NB4 (cell line): ENCODE data around the gene ATXN7.

Experiments
- DNase-seq: peaks from one replicate; pipeline ENCODE4 v3.0.0; 2010; ENCODE audit warnings: low read depth
- H3K4me3 ChIP-seq: one replicate; pipeline ENCODE4 v1.5.1; 2011; ENCODE audit warnings: mild to moderate bottlenecking, low read depth, low read length, moderate library complexity
- MYC ChIP-seq: IDR thresholded peaks from 2 replicates; pipeline ENCODE4 v1.6.1; 2011; ENCODE audit warnings: low read depth, low read length
- POLR2A ChIP-seq: IDR thresholded peaks from 2 replicates; pipeline ENCODE4 v1.6.1; 2011; ENCODE audit warnings: mild to moderate bottlenecking; ENCODE audit not compliant: insufficient read length; ENCODE audit errors: extremely low read depth
- TF ChIP-seq, protein P1 (sequence below): IDR thresholded peaks from 2 replicates; pipeline ENCODE4 v1.6.1; 2011; ENCODE audit warnings: low read depth, low read length
- TF ChIP-seq, protein P2 (sequence below): IDR thresholded peaks from one replicate; pipeline ENCODE4 v1.5.1; 2012; ENCODE audit warnings: low read depth, low read length

Gene ATXN7

DNA sequence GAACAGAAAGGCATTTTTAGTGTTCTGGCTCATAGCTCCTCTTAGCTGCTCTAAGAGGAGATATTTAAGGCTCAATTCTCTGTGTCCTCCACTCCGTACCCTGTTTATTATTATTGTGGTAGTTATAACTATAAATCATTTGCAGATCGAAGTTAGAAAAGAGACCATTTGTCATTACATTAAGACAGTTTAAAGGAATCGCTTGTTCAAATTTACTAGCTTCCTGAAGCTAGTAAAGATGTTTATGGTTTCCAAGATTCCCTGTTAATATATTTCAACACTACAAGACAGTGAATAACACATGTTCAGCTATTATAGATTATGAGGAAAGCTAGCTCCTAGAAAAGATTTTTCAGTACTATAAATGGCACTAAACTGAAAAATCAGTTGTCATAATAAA is 12.6 kb downstream of the ATXN7 start:
- H3K4me3 ChIP-seq: no peak overlapping the region
- TF ChIP-seq, protein P1, sequence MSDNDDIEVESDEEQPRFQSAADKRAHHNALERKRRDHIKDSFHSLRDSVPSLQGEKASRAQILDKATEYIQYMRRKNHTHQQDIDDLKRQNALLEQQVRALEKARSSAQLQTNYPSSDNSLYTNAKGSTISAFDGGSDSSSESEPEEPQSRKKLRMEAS: no peak
- TF ChIP-seq, protein P2, sequence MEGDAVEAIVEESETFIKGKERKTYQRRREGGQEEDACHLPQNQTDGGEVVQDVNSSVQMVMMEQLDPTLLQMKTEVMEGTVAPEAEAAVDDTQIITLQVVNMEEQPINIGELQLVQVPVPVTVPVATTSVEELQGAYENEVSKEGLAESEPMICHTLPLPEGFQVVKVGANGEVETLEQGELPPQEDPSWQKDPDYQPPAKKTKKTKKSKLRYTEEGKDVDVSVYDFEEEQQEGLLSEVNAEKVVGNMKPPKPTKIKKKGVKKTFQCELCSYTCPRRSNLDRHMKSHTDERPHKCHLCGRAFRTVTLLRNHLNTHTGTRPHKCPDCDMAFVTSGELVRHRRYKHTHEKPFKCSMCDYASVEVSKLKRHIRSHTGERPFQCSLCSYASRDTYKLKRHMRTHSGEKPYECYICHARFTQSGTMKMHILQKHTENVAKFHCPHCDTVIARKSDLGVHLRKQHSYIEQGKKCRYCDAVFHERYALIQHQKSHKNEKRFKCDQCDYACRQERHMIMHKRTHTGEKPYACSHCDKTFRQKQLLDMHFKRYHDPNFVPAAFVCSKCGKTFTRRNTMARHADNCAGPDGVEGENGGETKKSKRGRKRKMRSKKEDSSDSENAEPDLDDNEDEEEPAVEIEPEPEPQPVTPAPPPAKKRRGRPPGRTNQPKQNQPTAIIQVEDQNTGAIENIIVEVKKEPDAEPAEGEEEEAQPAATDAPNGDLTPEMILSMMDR: no peak
- TF ChIP-seq POLR2A (no peak), MYC (no peak)
- DNase-seq: no peak

DNA sequence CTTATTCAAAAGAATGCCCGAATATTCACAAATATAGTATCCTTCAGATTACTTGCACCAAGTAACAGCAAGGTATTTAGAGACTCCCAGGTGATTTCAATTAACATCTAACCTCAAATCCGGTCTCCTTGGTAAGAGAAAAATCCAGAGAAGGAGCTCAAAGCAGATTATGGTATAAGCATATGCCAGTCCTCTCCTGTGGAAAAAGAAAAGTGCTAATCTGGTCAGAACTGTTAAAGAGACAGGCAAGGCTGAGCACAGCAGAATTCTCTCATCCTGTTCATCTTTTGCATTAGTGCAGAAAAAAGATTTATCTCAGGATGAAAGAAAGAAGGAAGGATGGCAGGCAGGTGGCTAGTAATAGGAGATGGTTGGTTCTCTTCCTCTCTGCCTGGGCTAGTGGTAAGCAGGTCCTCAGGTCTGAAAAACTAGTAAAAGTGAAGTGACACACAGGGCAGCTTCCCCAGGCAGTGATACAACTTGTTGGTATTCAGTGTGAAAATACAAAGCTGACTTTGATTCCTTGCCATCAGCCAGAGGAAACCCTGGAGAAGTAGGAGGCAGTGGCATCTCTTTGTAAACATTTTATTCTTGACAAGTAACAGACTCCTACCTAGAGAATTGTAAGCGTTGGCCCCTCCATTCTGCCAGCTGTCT is 14.2 kb downstream of the ATXN7 start:
- H3K4me3 ChIP-seq: no peak overlapping the region
- TF ChIP-seq, protein P2: no peak
- TF ChIP-seq MYC (no peak), POLR2A (no peak)
- TF ChIP-seq, protein P1: no peak
- DNase-seq: no peak

DNA sequence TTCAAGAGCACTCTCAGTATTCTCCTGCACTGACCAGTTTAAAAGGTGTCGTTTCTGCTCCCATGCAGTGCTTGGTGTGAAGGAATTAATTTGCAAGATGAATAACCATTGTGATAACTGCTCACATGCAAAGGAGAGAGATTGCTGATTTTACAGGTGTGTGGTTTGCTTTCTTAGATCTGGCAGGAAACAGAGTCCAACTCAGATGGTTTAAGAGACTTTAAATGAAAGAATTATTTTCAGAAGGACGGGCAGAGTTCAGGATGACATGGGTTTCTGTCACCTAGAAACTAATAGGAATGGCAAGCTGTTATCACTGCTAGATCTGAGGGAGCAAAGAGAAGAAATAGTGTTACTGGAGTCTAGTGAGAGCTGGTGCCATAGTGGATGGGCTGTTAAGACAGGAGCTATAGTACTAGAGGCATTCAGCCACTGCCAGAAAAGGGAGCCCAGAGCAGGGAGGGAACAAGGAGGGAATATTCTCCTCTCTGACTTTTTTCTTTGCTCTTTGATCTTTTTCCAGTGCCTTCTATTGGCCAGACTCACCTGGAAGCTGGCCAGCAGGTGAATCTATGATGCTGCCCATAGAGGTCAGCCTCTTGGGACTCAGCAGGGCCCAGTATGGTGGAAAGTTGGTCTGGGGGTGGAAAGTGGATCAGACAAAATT is 14.9 kb downstream of the ATXN7 start:
- DNase-seq: no peak
- TF ChIP-seq, protein P1: no peak
- TF ChIP-seq, protein P2: no peak
- TF ChIP-seq MYC: no peak
- TF ChIP-seq POLR2A: no peak
- H3K4me3 ChIP-seq: no peak overlapping the region

DNA sequence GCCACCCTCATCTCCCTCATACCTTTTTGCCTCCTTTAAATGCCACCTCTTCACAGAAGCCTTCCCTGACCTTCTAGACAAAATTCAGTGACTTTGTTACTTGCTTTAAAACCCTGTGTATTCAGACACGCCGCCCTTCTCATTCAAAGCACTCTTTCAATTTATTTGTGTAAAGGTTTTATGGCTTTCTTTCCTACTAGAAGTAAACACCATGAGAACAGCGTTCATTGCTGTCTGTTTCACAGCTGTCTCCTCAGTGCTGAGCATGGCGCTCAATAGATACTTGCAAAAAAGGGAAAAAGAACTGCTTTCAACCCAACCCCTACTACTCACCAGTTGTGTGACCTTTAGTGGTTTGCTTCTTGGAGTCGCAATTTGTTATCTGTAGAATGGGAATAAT is 17.0 kb downstream of the ATXN7 start:
- no peak for DNase-seq

DNA sequence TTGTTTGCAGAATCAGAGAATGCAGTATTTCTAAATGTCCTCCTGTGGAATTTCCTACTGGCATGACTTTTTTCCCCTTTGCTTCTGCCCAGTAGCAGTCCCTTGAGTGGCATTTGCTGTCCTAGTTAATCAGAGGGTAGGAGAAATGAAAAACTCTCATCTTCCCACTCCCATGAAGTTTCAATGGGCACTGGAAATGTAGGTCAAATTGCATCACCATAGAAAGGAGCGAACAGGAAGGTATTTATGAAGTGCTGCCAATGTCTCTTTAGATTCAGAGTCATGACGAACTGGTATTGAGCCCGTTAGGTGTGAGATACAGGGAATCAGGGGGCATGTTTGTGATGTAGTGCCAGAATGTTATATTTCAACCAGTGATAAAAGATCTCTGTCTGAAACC is 23.2 kb downstream of the ATXN7 start:
- no peak for TF ChIP-seq MYC
- TF ChIP-seq, protein P2: no peak
- no peak for TF ChIP-seq POLR2A
- TF ChIP-seq, protein P1: no peak
- DNase-seq: no peak
- H3K4me3 ChIP-seq: no peak overlapping the region

More for the DNA sequence above, 17.0 kb downstream of the ATXN7 start:
- TF ChIP-seq MYC (no peak), POLR2A (no peak)
- TF ChIP-seq, protein P2: no peak
- TF ChIP-seq, protein P1: no peak
- H3K4me3 ChIP-seq: no peak overlapping the region
